ENCODE results near the gene MAL.

The MAL gene

GRCh38 chr2:95013726-95014125, 11.8 kb upstream of the MAL start:
- no peak for TF ChIP-seq CTCF (IDR thresholded peaks at IDR 0.05; ENCODE audit: borderline replicate concordance, control extremely low read depth, extremely low read depth, insufficient read depth, missing control alignments)
- in situ Hi-C loops (cut with MboI; ENCODE audit: low sequenced_read_pairs, unreplicated experiment): loop anchor here (10.0 kb wide), 2 partner anchors 61 to 101 kb away; no protein-coding TSS in a partner anchor
- no peak for DNase-seq (ENCODE audit: low spot score)

DNA sequence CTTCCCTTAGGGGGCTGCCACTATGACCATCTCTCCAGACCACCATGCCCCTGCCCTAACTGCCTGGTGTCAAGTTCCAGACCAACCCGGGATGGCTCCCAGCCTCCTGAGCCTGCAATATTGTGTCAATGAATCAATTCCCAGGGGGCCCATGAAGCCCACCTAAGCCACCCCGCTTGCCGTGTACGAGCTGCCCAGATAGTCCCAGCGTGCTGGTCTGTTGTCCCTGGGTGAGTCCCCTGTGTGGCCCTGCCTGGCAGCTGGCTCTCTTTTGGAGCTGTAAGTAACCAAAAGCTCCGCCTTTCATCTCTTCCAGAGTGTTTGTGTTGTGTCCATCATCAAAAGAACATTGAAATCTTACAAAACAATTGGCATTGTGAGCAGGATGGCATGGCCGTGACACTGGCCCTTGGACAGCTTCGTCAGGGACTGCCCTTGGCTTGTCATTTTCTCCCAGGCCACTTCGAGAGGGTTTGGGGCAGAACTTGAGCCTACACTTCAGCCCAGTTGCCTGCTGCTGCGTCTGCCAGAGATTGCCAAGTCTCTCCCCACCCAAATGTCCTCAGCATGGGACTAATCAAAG, 11.3 kb upstream of the MAL start:
- no peak for DNase-seq (ENCODE audit: low spot score)
- TF ChIP-seq CTCF (IDR thresholded peaks at IDR 0.05; ENCODE audit: borderline replicate concordance, control extremely low read depth, extremely low read depth, insufficient read depth, missing control alignments): no peak
- in situ Hi-C loops (cut with MboI; ENCODE audit: low sequenced_read_pairs, unreplicated experiment): loop anchor here (10.0 kb wide), 2 partner anchors 61 to 101 kb away; no protein-coding TSS in a partner anchor

GRCh38 chr2:95015261-95015912, 10.1 kb upstream of the MAL start:
- in situ Hi-C loops (cut with MboI; ENCODE audit: low sequenced_read_pairs, unreplicated experiment): loop anchor here (10.0 kb wide), 2 partner anchors 59 to 99 kb away; no protein-coding TSS in a partner anchor
- TF ChIP-seq CTCF (IDR thresholded peaks at IDR 0.05; ENCODE audit: borderline replicate concordance, control extremely low read depth, extremely low read depth, insufficient read depth, missing control alignments): no peak
- no peak for DNase-seq (ENCODE audit: low spot score)

- TF ChIP-seq CTCF (IDR thresholded peaks at IDR 0.05; ENCODE audit: borderline replicate concordance, control extremely low read depth, extremely low read depth, insufficient read depth, missing control alignments): no peak
- no peak for DNase-seq (ENCODE audit: low spot score)
- in situ Hi-C loops (cut with MboI; ENCODE audit: low sequenced_read_pairs, unreplicated experiment): loop anchor here (10.0 kb wide), 2 partner anchors 58 to 98 kb away; no protein-coding TSS in a partner anchor
Measured at GRCh38 chr2:95016616-95017015, 8.9 kb upstream of the MAL start.

DNA sequence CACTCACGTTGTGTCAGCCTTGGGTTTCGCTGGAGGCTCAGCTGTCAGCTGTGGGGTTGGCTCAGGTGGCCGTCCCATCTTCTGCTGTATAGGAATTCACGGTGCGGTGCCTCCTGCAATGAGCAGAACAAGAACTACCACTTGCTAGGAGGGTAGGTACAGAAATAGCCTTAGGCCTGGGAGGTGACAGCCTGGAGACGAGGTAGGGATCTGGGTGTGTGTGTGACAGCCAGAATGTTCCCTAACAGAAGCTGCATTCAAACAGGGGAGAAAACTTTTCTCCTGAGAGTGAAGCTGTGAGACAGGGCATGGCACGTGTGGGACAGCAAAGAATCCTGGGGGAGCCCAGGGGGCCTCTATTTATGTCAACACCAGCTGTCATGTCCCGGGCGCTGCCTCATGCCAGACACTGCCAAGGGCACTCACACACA, 8.4 kb upstream of the MAL start:
- in situ Hi-C loops (cut with MboI; ENCODE audit: low sequenced_read_pairs, unreplicated experiment): loop anchor here (10.0 kb wide), 2 partner anchors 58 to 98 kb away; no protein-coding TSS in a partner anchor
- no peak for DNase-seq (ENCODE audit: low spot score)

GRCh38 chr2:95017836-95018235, 7.7 kb upstream of the MAL start:
- no peak for DNase-seq (ENCODE audit: low spot score)
- no peak for TF ChIP-seq CTCF (IDR thresholded peaks at IDR 0.05; ENCODE audit: borderline replicate concordance, control extremely low read depth, extremely low read depth, insufficient read depth, missing control alignments)
- in situ Hi-C loops (cut with MboI; ENCODE audit: low sequenced_read_pairs, unreplicated experiment): loop anchor here (10.0 kb wide), 2 partner anchors 57 to 97 kb away; no protein-coding TSS in a partner anchor

More for the DNA sequence above, 8.4 kb upstream of the MAL start:
- no peak for TF ChIP-seq CTCF (IDR thresholded peaks at IDR 0.05; ENCODE audit: borderline replicate concordance, control extremely low read depth, extremely low read depth, insufficient read depth, missing control alignments)

Data from GM13976 (cell line).